ENCODE data around the gene POLR3A.

DNA sequence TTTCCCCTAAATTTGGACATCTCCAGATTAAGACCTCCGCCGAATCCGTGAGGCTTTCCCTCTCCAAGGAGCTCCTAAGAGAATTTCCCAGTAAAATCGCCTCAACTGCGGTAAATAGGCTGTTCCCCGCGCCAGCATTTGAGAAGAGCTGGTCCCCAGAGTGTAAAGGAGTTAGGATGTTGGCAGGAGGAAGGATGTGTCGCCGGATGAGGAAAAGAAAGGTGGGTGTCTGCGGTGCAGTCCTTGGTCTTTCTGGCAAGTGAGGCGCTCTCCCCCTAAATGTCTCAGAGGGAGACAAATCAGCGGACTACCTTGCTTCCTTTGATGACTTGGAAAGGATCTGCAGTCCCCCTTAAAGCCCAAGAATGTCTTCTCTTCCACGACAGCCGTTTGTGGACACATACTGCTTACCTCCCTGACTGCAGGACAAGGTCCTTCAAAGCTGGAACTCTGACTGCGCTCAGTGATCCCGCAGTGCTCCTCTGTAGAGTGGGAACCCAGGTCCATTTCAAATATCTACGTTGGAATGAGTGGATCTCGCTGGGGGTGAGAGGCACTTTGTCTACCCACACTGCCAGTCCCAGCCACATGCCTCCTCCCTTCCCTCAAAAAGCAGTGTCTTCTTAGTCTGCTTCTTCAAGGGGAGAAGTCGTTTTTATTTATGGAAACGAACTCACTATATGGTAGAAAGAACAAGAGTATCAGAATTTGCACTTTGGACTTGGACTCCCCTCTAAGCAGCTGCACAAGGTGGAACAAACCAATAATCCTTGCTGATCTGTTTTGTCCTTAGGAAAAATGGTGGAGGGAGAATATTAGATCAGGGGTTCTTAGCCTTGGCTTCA is 101.7 kb downstream of the POLR3A start:
- TF ChIP-seq, protein P1, sequence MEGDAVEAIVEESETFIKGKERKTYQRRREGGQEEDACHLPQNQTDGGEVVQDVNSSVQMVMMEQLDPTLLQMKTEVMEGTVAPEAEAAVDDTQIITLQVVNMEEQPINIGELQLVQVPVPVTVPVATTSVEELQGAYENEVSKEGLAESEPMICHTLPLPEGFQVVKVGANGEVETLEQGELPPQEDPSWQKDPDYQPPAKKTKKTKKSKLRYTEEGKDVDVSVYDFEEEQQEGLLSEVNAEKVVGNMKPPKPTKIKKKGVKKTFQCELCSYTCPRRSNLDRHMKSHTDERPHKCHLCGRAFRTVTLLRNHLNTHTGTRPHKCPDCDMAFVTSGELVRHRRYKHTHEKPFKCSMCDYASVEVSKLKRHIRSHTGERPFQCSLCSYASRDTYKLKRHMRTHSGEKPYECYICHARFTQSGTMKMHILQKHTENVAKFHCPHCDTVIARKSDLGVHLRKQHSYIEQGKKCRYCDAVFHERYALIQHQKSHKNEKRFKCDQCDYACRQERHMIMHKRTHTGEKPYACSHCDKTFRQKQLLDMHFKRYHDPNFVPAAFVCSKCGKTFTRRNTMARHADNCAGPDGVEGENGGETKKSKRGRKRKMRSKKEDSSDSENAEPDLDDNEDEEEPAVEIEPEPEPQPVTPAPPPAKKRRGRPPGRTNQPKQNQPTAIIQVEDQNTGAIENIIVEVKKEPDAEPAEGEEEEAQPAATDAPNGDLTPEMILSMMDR (IDR thresholded peaks at IDR 0.05) = no peak
- no peak for TF ChIP-seq POLR2A (IDR thresholded peaks at IDR 0.05)
